K562 (cell line): ENCODE results near the gene ZNF506.

Source experiments
- CTCF ChIP-seq, 3 experiments: IDR thresholded peaks in 2 of 3; conservative IDR thresholded peaks in 1 of 3; 2 replicates each; pipeline ENCODE4 v1.5.1; 2011 to 2012; ENCODE audit warnings: low read length in 3 of 3, mild to moderate bottlenecking in 3 of 3, control low read depth in 2 of 3, improper control_type of control experiment in 1 of 3, inconsistent platforms in 1 of 3, low read depth in 1 of 3, mixed read lengths in 1 of 3, moderate library complexity in 1 of 3; ENCODE audit not compliant: insufficient read depth in 2 of 3
- EGR1 ChIP-seq: fragments of 450-650 bp; conservative IDR thresholded peaks from 2 replicates; pipeline ENCODE4 v1.6.1; 2017; ENCODE audit warnings: mild to moderate bottlenecking
- EZH2 ChIP-seq: IDR thresholded peaks from 2 replicates; pipeline ENCODE4 v1.6.1; 2012; ENCODE audit warnings: low read depth, mild to moderate bottlenecking, inconsistent platforms, low read length, borderline replicate concordance
- KDM1A ChIP-seq, 2 experiments: fragments of 450-650 bp; IDR thresholded peaks; 2 replicates each; pipeline ENCODE4 v1.6.1; 2016; ENCODE audit warnings: mild to moderate bottlenecking in 2 of 2
- POLR2A ChIP-seq: fragments of 450-650 bp; conservative IDR thresholded peaks from 2 replicates; pipeline ENCODE4 v1.6.1; 2016
- ZBTB17 ChIP-seq: fragments of 450-650 bp; formaldehyde crosslinking; IDR thresholded peaks from 2 replicates; pipeline ENCODE4 v1.4.0; 2020; ENCODE audit warnings: mild to moderate bottlenecking
- ZNF830 ChIP-seq: fragments of 250-450 bp; sonication (Bioruptor Pico); IDR thresholded peaks from 2 replicates; pipeline ENCODE4 v1.5.0; 2021; ENCODE audit warnings: mild to moderate bottlenecking

- TF ChIP-seq ZNF830 (no peak), POLR2A (no peak), EGR1 (no peak), KDM1A (IDR thresholded peaks at IDR 0.05) (no peak), ZBTB17 (CRISPR knock-in tag) (no peak), CTCF (IDR thresholded peaks at IDR 0.05 in 2 of 3, conservative IDR thresholded peaks at IDR 0.05 in 1 of 3; ENCODE audit: insufficient read depth in 2 of 3, low read depth in 1 of 3, low read length in 3 of 3) (no peak), EZH2 (no peak)
These were observed 14.0 kb upstream of the ZNF506 start for GRCh38 chr19:19835560-19836038.
